Measurements from ENCODE around the gene TSPOAP1.
A peak's percentile ranks its signal among the peaks of the same experiment; 100 is the strongest.

TSPOAP1 gene

DNA sequence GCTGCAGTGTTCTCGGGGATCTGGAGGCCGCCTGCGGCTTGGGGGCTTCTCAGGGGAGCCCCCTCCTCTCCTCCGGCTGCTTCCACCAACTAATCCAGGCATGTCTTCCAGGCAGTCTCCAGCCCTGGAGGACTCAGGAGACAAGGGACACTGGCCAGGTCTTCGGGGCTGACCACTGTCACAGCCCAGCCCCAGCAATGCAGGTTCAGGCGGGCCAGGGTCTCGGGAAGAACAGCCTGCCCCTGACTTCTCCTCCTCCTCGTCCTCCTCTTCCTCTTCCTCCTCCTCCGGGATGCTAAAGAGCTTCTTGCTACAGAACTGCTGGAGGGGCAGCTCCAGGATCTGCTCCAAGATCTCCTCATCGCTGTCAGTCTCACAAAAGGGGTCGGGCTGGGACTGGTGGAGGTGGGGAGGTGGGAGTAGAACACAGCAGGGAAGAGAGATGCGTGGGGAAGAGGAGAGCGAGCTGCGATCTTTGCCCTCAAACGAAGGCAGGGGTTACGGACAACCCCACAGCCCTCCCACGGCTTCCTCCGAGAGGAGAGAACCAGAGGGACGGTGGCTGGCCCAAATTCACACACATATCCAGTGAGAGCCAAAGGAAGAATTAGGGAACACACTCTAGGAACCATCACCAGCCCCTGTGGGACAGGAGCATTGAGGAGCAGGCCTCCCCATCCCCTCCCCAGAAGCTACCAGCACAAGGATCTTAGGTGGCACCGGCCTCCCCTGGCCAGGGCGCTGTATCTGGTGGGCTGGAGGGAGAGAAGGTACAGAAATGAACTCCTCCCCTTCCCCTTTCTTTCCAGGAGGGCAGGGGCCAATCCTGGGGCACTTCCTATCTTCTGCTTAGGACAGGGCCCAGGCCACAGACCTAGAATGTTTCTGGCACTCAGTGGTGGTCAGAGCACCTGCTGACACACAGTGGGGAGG, 19.3 kb downstream of the TSPOAP1 start:
- DNase-seq (ENCODE audit: low read depth), result no peak
- H3K4me3 ChIP-seq (ENCODE audit: low read depth, low read length), result no peak overlapping the region
- TF ChIP-seq, protein P1, sequence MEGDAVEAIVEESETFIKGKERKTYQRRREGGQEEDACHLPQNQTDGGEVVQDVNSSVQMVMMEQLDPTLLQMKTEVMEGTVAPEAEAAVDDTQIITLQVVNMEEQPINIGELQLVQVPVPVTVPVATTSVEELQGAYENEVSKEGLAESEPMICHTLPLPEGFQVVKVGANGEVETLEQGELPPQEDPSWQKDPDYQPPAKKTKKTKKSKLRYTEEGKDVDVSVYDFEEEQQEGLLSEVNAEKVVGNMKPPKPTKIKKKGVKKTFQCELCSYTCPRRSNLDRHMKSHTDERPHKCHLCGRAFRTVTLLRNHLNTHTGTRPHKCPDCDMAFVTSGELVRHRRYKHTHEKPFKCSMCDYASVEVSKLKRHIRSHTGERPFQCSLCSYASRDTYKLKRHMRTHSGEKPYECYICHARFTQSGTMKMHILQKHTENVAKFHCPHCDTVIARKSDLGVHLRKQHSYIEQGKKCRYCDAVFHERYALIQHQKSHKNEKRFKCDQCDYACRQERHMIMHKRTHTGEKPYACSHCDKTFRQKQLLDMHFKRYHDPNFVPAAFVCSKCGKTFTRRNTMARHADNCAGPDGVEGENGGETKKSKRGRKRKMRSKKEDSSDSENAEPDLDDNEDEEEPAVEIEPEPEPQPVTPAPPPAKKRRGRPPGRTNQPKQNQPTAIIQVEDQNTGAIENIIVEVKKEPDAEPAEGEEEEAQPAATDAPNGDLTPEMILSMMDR (conservative IDR thresholded peaks at IDR 0.05; ENCODE audit: low read depth, low read length), result no peak

DNA sequence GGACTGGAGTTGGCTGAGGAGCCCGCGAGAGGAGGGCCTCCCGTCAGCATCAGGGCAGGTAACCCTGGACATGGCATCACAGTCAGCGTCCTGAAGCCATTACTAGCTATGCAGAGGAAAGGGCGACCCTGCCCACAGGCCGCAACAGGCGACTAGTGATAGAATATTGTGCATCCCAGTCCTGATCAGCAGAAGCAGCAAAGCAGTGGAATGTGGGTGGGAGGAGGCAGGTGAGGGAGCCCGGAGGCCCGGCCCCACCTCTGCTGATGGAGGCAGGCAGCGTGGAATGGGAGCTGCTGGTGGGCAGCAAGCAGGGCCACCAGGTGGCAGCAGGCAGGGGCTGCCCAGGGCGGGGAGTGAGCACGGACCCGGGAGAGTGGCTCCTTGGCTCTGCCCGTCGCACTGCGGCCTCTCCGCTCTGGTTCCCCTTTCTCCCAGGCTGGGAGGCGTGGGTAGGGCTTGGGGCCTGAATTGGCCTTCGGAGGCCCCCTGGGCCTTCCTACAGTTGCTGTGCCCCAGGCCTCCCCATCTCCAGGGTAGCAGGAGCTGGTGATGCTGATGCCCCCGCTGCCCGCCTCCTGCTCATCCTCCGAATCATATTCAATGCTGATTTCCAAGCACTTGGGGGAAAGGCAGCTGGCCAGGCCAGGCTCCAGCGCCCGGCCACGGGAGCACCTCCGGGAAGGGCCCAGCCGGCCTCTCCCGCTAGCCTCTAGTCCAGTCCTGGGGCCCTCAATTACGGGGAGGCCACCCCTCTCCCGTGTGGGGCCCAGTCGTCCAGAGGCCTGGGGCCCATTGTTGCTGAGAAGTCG, 20.2 kb downstream of the TSPOAP1 start:
- no peak overlapping the region for H3K4me3 ChIP-seq (ENCODE audit: low read depth, low read length)
- DNase-seq (ENCODE audit: low read depth), result no peak
- TF ChIP-seq, protein P1 (conservative IDR thresholded peaks at IDR 0.05; ENCODE audit: low read depth, low read length), result peak; percentile 31

DNA sequence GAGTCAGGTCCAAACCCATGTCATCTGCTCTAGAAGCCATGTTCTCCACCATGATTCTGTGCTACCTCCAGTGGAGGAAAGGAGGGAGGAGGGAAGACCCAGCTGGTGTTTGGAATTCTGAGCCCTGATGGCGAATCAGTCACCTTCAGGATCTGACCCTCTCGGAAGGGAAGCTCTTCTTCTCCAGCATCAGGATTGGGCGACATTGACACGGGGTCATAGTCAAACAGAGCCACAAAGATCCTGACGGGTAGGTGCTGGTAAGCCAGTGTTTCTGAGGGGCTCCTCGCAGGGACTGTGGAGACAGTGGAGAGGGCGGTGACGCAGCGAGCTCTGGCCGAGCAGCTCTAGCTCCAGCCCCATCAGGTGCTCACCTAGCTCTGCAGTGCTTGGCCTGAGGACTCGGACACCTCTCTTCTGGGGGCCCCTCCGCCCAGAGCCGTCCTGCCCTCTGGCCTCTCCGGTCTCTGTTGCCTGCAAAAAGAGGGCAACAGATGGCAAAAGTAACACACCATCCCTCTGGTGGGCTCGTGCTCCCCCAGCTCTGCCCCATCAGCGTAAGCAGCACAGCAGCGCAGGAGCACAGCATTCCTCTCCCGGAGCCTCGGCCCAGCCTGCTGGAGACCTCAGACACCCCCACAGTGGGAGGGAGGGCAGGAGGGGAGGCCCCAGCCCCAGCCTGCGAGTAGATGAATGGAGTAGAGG, 21.0 kb downstream of the TSPOAP1 start:
- TF ChIP-seq, protein P1 (conservative IDR thresholded peaks at IDR 0.05; ENCODE audit: low read depth, low read length), result no peak
- DNase-seq (ENCODE audit: low read depth), result no peak
- H3K4me3 ChIP-seq (ENCODE audit: low read depth, low read length), result no peak overlapping the region

DNA sequence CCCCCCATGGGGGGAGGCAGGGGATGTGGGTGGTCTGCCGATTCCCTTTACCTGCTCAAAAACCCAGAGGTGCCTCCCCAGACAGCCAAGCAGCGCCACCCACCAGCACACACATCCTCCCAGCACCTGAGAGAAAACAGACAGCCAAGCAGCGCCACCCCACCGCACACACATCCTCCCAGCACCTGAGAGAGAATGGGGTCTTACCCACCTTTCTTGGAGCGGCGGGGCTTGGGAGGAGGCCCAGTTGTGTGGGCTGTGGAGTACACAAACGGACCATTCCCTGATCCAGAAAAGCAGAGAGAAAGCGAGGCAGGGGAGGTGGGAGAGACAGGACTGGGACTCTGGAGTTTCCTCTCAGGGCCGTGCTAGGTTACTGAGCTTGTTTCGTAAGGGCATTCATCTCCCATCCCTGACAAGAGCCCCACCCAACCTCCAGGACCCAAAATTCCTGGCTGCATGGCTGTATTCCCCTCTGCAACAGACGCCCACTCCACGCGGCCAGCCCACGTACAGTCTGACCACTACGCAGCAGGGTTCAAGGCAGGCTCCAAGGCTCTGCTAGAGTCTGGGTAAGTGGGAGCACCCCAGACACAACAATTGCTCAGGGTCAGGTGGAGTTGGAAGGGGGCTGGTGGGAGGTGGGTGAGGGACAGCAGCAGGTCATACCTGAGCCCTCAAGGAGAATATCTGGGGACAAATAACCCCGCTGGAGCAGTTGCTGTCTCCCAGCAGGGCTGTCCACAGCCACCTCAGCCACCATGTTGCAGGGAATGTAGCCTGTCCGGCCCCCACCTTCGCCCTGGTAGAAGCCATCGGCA, 22.3 kb downstream of the TSPOAP1 start:
- H3K4me3 ChIP-seq (ENCODE audit: low read depth, low read length), result no peak overlapping the region
- TF ChIP-seq, protein P1 (conservative IDR thresholded peaks at IDR 0.05; ENCODE audit: low read depth, low read length), result no peak
- DNase-seq (ENCODE audit: low read depth), result no peak

DNA sequence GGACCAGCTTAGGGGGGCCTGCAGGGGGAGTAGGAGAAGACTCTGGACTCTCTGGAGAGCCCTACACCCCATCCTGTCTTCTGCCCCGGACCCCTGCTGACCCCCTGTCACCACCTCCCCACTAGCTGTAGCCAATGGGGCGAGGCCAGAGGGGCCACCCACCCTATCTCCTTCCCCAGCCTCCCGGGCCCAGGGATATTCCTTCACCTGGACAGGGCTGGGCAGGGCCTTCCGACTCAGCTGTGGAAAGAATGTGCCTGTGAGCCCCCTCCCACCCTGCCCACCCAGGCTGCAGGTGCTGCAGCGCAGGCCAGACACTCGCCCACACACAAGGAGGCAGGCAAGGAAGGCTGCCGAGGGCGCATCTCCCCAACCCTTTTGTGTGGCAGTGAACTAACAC, 23.0 kb downstream of the TSPOAP1 start:
- DNase-seq (ENCODE audit: low read depth), result no peak
- H3K4me3 ChIP-seq (ENCODE audit: low read depth, low read length), result no peak overlapping the region
- TF ChIP-seq, protein P1 (conservative IDR thresholded peaks at IDR 0.05; ENCODE audit: low read depth, low read length), result no peak
